ENCODE data around the gene CD4.

DNA sequence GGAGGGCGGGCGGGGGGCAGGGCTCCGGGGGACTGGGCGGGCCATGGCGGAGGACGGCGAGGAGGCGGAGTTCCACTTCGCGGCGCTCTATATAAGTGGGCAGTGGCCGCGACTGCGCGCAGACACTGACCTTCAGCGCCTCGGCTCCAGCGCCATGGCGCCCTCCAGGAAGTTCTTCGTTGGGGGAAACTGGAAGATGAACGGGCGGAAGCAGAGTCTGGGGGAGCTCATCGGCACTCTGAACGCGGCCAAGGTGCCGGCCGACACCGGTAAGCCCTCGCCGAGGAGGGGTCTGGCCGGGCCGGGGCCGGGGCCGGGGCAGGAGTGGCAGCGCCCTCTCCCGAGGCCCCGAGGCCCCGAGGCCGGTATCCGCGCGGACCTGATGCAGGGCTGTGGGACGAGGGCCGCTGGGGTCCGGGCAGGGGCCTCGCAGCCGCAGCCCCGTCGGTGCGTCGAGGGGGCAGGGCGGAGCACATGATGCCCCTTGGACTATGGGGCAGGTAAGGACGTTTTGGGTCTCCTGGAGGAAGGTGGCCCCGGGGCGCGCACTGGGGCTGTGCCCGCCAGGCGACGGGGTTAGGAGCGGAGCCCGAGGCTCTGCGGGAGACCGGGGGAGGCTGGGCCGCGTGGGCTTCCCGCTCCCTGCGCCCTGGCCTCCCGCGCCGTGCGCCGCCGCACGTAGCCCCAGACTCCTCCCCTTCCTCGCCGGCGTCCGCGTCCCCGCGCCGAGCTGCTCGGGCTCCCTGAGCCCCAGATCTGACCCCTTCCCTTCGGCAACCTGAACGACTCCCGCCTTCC lies 78.3 kb downstream of the CD4 start, which contains the start of gene TPI1:
- TF ChIP-seq CTCF (IDR thresholded peaks at IDR 0.05; ENCODE audit: low read depth, low read length, poor library complexity, severe bottlenecking) (no peak), EZH2phosphoT487 (IDR thresholded peaks at IDR 0.05; ENCODE audit: borderline replicate concordance, low read length) (no peak)
